Glutamatergic neuron (in vitro differentiated cells): ENCODE measurements around the gene MAP3K12. TPM values are rescaled to one million over a fixed set of nuclear protein-coding genes. Genes with fewer than 3 reads are reported as not detected.
"Not testable (repeated sequence)": the region's sequence is repeated elsewhere in the genome, so short reads cannot be mapped to it uniquely, and the experiment has no call there.

Experiments
- DNase-seq: peaks from one replicate; pipeline ENCODE4 v3.0.0; 2022
- H3K27ac Mint-ChIP-seq: one replicate; pipeline ENCODE4 v1.8.0; 2020; ENCODE audit warnings: mild to moderate bottlenecking, mixed read lengths, inconsistent platforms; ENCODE audit not compliant: unreplicated experiment
- H3K27me3 Mint-ChIP-seq: one replicate; pipeline ENCODE4 v1.8.0; 2020; ENCODE audit warnings: mild to moderate bottlenecking, moderate library complexity, mixed read lengths, inconsistent platforms; ENCODE audit not compliant: unreplicated experiment
- H3K36me3 Mint-ChIP-seq: one replicate; pipeline ENCODE4 v1.8.0; 2020; ENCODE audit warnings: mild to moderate bottlenecking, mixed read lengths, inconsistent platforms; ENCODE audit not compliant: unreplicated experiment
- H3K4me1 Mint-ChIP-seq: one replicate; pipeline ENCODE4 v1.8.0; 2020; ENCODE audit warnings: mild to moderate bottlenecking, low read depth, mixed read lengths, inconsistent platforms; ENCODE audit not compliant: unreplicated experiment
- H3K4me3 Mint-ChIP-seq: one replicate; pipeline ENCODE4 v1.8.0; 2020; ENCODE audit warnings: mild to moderate bottlenecking, mixed read lengths, inconsistent platforms; ENCODE audit not compliant: unreplicated experiment
- H3K9me3 Mint-ChIP-seq: one replicate; pipeline ENCODE4 v1.8.0; 2020; ENCODE audit warnings: mild to moderate bottlenecking, moderate library complexity, mixed read lengths, inconsistent platforms; ENCODE audit not compliant: unreplicated experiment
- total RNA-seq: library from RNA; stranded (reverse); fragmentation: NEBNext Ultra II Directional; extraction: Animal tissue kit (Norgen Biotek cat#: 25700); gene quantifications from one replicate; pipeline ENCODE4 v1.2.1, GENCODE V29; 2021; ENCODE audit not compliant: unreplicated experiment
- TF ChIP-seq, protein P1 (sequence below): fragments of 200-600 bp; sonication (generic); IDR thresholded peaks from one replicate; pipeline ENCODE4 v1.5.0; 2021; ENCODE audit not compliant: partially characterized antibody, unreplicated experiment

Gene MAP3K12
- total RNA-seq, 1 donor from 2014 or later: 94.2 TPM

DNA sequence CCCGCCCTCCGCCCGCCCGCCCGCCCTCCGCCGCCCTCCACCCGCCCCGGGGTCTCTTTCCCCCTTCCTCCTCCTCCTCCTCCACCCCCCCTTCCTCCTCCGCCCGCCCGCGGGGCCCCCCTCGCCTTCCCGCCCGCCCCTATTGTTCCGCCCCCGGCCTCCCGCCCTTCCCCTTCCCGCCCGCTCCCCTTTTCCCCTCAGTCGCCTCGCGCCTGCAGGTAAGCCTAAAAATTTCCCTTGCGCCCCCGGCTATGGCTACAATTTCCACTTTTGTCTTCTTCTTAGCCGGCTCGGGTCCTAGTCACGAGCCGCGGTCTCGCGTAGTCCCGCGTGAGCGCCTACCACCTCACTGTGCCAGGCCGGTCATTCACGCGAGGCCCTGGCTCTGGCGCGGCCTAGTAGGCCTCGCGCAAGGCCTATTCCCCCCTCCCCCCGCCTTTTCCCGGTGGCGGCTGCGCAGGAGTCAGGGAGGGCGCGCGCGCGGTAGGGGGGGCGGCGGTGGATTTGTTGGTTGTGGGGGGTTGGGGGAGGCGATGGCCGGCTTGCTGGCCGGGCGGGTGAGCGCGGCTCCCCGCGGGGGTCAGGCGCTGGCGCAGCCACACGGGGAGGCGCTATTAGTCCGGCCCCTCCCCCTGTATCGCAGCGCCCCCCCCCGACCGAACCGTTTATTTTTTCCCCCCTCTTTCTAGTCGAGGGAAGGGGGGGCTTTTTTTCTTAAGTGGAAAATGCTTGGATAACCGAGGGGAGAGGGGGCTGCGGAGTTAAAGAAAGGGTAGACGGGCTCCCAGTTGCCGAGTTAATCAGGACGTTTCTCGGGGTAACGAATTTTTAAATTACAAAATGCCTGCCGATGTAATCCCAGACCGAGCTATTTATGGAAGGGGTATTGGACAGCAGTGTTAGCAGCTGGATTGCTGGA lies 46.8 kb downstream of the MAP3K12 start:
- Mint-ChIP-seq H3K27me3 (peaks cover 7% of the 10 kb centered on the region), H3K4me1 (peaks cover 18% of the 10 kb centered on the region), H3K36me3 (no peaks in the 10 kb centered on the region), H3K4me3 (peak overlapping the region; percentile 93), H3K9me3 (peaks cover 6% of the 10 kb centered on the region), H3K27ac (peak overlapping the region; percentile 96)
- TF ChIP-seq, protein P1, sequence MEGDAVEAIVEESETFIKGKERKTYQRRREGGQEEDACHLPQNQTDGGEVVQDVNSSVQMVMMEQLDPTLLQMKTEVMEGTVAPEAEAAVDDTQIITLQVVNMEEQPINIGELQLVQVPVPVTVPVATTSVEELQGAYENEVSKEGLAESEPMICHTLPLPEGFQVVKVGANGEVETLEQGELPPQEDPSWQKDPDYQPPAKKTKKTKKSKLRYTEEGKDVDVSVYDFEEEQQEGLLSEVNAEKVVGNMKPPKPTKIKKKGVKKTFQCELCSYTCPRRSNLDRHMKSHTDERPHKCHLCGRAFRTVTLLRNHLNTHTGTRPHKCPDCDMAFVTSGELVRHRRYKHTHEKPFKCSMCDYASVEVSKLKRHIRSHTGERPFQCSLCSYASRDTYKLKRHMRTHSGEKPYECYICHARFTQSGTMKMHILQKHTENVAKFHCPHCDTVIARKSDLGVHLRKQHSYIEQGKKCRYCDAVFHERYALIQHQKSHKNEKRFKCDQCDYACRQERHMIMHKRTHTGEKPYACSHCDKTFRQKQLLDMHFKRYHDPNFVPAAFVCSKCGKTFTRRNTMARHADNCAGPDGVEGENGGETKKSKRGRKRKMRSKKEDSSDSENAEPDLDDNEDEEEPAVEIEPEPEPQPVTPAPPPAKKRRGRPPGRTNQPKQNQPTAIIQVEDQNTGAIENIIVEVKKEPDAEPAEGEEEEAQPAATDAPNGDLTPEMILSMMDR: peak; percentile 29
- DNase-seq: peak; percentile 86

DNA sequence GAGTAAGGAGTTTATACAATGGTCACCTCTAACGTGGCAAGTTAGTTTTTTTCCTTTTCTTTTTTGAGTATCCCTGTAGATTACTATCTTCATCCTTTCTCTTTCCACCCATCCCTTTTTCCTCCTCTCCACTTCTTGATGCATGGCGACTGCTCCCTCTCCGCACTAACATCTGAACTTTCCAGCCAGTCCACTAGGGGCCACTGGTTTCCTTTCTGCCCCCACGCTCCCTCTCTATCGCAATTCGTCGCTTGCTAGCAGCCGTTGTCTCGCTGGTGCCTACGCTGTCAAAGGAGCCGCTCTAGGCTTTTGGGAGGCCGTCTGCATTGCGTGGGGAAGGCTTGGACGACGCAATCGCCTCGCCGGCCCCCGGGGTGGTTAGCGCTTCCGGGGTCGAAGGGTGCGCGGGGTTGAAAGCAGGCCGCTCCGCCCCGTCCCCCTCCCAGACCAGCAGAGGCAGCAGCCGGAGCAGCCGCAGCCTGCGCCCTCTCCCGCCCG lies 47.5 kb downstream of the MAP3K12 start, which contains the start of gene PCBP2:
Gene PCBP2 (plus strand): TSS at position 442 of the 498 bp plus-strand sequence. CDS start 2,699 bp downstream, outside the sequence.
- Mint-ChIP-seq H3K36me3 (no peaks in the 10 kb centered on the region), H3K9me3 (peaks cover 6% of the 10 kb centered on the region), H3K4me3 (peak within 1 kb of the TSS; percentile 93), H3K27ac (peak within 1 kb of the TSS; percentile 96), H3K4me1 (peaks cover 18% of the 10 kb centered on the region), H3K27me3 (peaks cover 7% of the 10 kb centered on the region)
- peak; percentile 97 for DNase-seq
- TF ChIP-seq, protein P1: peak; percentile 79

DNA sequence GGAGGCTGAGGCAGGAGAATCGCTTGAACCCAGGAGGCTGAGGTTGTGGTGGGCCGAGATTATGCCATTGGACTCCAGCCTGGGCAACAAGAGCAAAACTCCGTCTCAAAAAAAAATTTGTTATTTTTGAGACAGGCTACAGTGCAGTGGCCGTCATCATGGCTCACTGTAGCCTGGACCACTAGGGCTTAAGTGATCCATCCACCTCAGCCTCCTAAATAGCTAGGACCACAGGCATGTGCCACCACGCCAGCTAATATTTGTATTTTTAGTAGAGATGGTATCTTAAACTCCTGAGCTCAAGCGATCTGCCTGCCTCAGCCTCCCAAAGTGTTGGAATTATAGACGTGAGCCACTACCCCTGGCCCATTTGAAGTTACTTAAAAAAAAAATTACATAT lies 48.3 kb downstream of the MAP3K12 start:
- no peak overlapping the region for H3K27ac Mint-ChIP-seq
- H3K9me3 Mint-ChIP-seq: peaks cover 6% of the 10 kb centered on the region
- no peak overlapping the region for H3K4me3 Mint-ChIP-seq

DNA sequence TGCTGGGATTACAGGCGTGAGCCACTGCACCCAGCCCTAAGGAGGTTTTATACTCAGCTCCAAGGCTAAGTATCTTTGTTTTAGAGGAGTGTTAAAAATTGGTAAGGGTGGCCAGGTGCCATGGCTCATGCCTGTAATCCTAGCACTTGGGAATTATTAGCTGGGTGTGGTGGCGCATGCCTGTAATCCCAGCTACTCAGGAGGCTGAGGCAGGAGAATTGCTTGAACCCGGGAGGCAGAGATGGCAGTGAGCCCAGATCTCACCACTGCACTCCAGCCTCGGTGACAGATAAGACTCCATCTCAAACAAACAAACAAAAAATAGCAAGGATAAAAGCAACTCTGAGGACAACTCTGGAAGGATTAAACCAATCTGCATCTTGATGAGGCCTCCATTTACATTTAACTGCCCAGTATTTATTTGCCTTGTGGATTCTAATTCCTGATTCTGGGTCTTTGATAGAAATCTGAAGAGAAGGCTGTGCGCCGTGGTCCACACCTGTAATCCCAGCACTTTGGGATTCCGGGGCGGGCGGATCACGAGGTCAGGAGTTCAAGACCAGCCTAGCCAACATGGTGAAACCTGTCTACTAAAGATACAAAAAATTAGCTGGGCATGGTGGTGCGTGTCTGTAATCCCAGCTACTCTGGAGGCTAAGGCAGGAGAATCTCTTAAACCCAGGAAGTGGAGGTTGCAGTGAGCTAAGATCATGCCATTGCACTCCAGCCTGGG lies 54.5 kb downstream of the MAP3K12 start:
- not testable (repeated sequence) for H3K36me3 Mint-ChIP-seq, H3K9me3 Mint-ChIP-seq, H3K4me1 Mint-ChIP-seq, DNase-seq, H3K4me3 Mint-ChIP-seq, H3K27ac Mint-ChIP-seq, H3K27me3 Mint-ChIP-seq

More for the DNA sequence above, 48.3 kb downstream of the MAP3K12 start:
- TF ChIP-seq, protein P1: no peak
- Mint-ChIP-seq H3K4me1 (peaks cover 18% of the 10 kb centered on the region), H3K36me3 (no peaks in the 10 kb centered on the region), H3K27me3 (peaks cover 7% of the 10 kb centered on the region)
- no peak for DNase-seq

DNA sequence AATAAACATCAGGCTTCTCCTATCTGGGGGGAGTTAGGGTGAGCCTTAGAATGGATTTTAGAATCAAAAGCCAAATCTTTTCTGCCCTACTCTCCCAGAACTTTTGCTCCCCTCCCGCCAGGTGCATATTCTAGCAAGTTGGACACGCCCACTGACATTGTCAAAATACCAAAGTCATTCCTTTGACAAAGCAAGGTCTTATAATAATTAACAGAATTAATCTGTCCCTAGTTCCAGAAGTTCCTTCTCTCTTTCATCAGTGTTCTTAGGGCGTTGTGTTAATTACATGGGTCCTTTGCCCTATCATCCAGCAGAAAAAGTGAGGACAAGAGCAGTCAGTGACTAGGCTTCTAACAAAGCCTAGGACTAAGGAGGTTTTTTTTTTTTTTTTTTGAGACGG lies 55.3 kb downstream of the MAP3K12 start:
- peak overlapping the region; percentile 64 for H3K4me3 Mint-ChIP-seq

More for the DNA sequence above, 55.3 kb downstream of the MAP3K12 start:
- Mint-ChIP-seq H3K4me1 (peaks cover 7% of the 10 kb centered on the region), H3K27ac (no peak overlapping the region), H3K36me3 (no peaks in the 10 kb centered on the region), H3K27me3 (peaks cover 6% of the 10 kb centered on the region), H3K9me3 (peaks cover 3% of the 10 kb centered on the region)
- TF ChIP-seq, protein P1: no peak
- DNase-seq: no peak
